Ectodermal cell (in vitro differentiated cells): ENCODE results near the gene ASAP3.

Experiments used
- H3K27ac ChIP-seq: 2 replicates; pipeline ENCODE4 v1.7.0; 2013; ENCODE audit warnings: mild to moderate bottlenecking, low read depth, low read length; ENCODE audit not compliant: insufficient read depth, poor library complexity, severe bottlenecking
- H3K27me3 ChIP-seq: 2 replicates; pipeline ENCODE4 v1.7.0; 2013; ENCODE audit warnings: mild to moderate bottlenecking, low read length; ENCODE audit not compliant: insufficient read depth, control insufficient read depth, poor library complexity, severe bottlenecking
- H3K36me3 ChIP-seq: one replicate; pipeline ENCODE4 v1.7.0; 2013; ENCODE audit warnings: low read length; ENCODE audit not compliant: control insufficient read depth, insufficient read depth
- H3K4me1 ChIP-seq: one replicate; pipeline ENCODE4 v1.7.0; 2013; ENCODE audit warnings: low read length; ENCODE audit not compliant: control insufficient read depth, insufficient read depth
- H3K4me3 ChIP-seq: 2 replicates; pipeline ENCODE4 v1.7.0; 2013; ENCODE audit warnings: low read depth, low read length, control low read depth; ENCODE audit not compliant: insufficient read depth
- H3K9me3 ChIP-seq: 2 replicates; pipeline ENCODE4 v1.7.0; 2013; ENCODE audit warnings: mild to moderate bottlenecking, low read length, moderate library complexity; ENCODE audit not compliant: control insufficient read depth
- WGBS, 2 experiments: methylation state at CpG; one replicate each; pipeline ENCODE4 v1.1.7; 2013; ENCODE audit warnings: missing lambda C conversion rate in 2 of 2; 5-methylcytosine and 5-hydroxymethylcytosine counted together

Gene ASAP3

DNA sequence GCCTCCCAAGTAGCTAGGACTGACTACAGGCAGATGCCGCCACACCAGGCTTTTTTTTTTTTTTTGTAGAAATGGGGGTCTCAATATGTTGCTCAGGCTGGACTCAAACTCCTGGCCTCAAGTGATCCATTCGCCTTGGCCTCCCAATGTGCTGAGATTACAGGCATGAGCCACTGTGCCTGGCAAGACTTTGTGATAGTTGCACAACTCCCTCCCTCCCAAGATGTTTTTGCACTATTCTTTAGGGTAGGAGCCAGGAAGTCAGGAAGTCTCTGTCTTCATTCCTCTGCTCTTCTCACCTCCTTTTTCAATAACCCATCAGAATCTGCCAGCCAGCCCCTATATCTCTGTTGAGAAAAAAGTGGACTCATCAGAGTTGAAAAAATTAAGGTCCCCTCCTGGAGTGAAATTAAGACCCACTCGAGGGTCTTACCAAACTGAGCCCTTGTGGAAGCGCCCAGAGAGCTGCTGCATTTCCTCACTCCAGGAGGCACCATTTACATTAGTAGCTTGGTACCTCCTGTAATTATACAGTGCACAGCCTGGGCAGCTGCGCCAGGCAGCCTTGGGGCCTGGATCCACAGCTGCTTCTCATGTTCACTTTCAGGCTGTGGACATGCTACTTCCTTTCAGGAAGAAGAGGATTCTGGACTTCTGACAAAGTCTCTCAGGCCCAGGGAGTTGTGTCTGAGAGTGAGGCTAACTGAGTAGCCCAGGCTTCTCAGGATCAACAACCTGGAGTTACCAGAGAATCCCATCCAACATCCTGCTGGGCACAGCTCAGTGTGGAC is 83.5 kb downstream of the ASAP3 start:
- Histone ChIP-seq H3K27me3 (peaks cover 97% of the 10 kb centered on the region), H3K36me3 (no peaks in the 10 kb centered on the region), H3K27ac (no peak overlapping the region), H3K9me3 (no peaks in the 10 kb centered on the region), H3K4me1 (no peaks in the 10 kb centered on the region), H3K4me3 (no peak overlapping the region)
- WGBS, 2 experiments, result 81 to 82% methylated on average over 5 of the region's 5 CpGs

DNA sequence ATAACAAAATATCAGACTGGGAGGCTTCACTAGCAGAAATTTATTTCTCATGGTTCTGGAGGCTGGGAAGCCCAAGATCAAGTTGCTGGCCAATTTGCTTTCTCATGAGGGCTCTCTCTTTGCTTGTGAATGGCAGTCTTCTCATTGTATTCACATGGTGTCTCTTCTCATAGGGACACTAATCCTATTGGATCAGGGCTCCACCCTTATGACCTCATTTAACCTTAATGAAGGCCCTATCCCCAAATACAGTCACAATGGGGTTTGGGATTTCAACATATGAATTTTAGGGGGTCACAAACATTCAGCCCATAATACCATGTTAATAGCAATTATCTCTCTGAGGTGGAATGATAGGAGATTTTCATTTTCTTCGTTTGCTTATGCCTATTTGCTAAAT is 84.8 kb downstream of the ASAP3 start:
- peaks cover 89% of the 10 kb centered on the region for H3K27me3 ChIP-seq
- H3K36me3 ChIP-seq, result no peaks in the 10 kb centered on the region
- H3K27ac ChIP-seq, result no peak overlapping the region
- peaks cover 5% of the 10 kb centered on the region for H3K4me1 ChIP-seq
- H3K9me3 ChIP-seq, result no peaks in the 10 kb centered on the region
- 100% methylated on average over 1 of the region's 1 CpG; no CpG with 5 or more reads in 1 of the 2 experiments for WGBS, 2 experiments
- H3K4me3 ChIP-seq, result no peak overlapping the region

DNA sequence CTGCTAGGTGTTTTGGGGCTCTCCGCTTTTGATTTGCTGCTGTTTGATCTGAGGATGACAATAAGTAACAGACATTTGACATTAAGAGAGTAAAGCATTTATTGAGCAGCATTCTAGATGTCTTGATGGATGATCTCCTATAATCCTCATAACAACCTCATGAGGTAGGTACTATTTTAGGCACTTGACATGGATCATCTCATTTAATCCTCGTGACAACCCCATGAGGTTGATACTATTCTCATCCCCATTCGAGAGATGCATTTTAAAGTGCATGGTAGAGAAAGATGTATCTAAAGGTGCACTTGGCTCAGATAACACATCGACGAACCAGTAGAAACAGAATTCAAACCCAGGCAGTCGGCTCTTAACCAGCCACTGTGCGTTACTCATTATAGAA is 86.1 kb downstream of the ASAP3 start:
- H3K4me1 ChIP-seq, result peaks cover 5% of the 10 kb centered on the region
- no peaks in the 10 kb centered on the region for H3K36me3 ChIP-seq
- H3K4me3 ChIP-seq, result no peak overlapping the region
- no peaks in the 10 kb centered on the region for H3K9me3 ChIP-seq
- no peak overlapping the region for H3K27ac ChIP-seq
- WGBS, 2 experiments, result 86 to 92% methylated on average over 7 of the region's 7 CpGs
- peaks cover 86% of the 10 kb centered on the region for H3K27me3 ChIP-seq

DNA sequence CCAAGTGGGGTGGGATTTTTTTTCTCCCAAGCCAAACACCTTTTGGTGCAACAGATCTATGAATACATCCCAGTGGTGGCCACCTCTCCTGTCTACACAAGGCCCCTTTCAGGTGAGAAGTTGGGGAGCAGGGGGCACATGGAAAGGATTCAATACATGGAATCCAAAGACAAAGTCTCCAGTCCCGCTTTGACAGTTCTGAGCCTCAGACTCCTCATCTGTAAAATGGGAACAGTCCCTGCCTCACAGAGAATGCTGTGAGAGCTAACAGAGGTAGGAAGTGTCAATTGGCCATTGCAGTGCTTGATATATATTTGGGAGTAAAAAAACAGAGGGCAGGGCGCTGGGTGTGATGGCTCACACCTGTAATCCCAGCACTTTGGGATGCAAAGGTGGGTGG is 87.6 kb downstream of the ASAP3 start:
- Histone ChIP-seq H3K9me3 (no peaks in the 10 kb centered on the region), H3K4me1 (peaks cover 5% of the 10 kb centered on the region), H3K4me3 (no peak overlapping the region), H3K36me3 (no peaks in the 10 kb centered on the region), H3K27ac (no peak overlapping the region), H3K27me3 (peaks cover 71% of the 10 kb centered on the region)
- 85 to 94% methylated on average over 2 of the region's 2 CpGs for WGBS, 2 experiments

DNA sequence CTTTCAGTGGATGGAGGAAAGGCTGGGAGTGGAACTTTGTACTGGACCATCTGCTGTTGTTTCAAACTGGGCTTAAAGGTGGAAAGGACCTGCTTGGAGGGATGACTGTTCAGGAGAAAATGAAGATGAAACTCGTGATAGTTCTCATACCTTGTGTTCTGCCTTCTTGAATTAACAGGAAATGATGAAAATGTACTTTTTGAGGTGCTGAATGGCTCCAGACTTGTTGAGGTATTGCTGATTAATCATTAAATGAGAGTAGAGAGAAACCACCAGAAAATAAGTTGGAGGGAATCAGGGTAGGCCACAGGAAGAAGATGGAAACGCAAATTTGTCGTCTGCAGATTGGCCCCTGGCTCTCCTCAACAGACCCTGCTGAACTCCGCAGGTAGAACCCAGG is 88.1 kb downstream of the ASAP3 start:
- peaks cover 66% of the 10 kb centered on the region for H3K27me3 ChIP-seq
- peaks cover 5% of the 10 kb centered on the region for H3K4me1 ChIP-seq
- no peaks in the 10 kb centered on the region for H3K36me3 ChIP-seq
- WGBS, 2 experiments, result 78 to 83% methylated on average over 4 of the region's 4 CpGs
- H3K4me3 ChIP-seq, result no peak overlapping the region
- no peaks in the 10 kb centered on the region for H3K9me3 ChIP-seq
- H3K27ac ChIP-seq, result no peak overlapping the region

DNA sequence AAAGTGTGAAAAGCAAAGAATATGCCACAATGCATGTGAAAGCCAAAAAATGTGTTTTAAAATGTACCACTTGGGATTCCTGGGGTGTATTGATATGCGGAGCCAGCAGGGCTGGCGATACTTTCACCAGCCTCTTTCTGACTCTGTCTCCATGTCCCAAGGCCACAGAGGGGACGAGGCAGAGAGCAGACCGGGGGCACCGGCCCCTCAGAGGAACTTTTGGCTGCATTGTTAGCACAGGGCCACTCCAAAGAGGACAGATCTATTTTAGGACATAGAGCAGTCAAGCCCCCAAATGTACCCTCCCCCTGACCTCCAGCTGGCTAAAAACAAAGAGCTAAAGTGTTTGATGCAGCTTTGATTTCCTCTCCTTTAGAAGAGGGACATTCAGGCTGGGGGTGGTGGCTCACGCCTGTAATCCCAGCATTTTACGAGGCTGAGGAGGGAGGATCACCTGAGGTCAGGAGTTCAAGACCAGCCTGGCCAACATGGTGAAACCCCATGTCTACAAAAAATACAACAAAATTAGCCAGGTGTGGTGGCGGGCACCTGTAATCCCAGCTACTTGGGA is 88.7 kb downstream of the ASAP3 start:
- H3K4me1 ChIP-seq, result peaks cover 5% of the 10 kb centered on the region
- H3K4me3 ChIP-seq, result no peak overlapping the region
- no peaks in the 10 kb centered on the region for H3K36me3 ChIP-seq
- 14 to 15% methylated on average over 8 of the region's 8 CpGs for WGBS, 2 experiments
- peaks cover 66% of the 10 kb centered on the region for H3K27me3 ChIP-seq
- no peak overlapping the region for H3K27ac ChIP-seq
- H3K9me3 ChIP-seq, result no peaks in the 10 kb centered on the region

DNA sequence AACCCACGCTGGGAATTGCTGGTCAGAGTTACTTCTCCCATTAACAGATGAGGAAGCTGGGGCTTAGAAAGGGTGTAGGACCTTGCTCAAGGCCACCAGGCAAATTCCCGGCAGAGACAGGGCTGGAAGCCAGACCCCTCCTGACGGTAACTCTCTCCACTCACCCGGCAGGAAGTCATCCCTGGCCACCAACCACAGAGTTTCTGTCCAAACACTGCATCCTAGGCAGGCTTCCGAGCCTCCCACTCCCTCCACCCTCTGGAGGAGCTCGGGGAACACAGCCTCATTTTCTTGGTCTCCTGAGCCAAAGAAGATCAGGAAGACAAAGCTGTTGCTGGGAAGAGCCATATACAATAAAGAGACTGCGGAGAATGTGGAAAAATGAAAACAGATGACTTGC is 89.3 kb downstream of the ASAP3 start:
- H3K27me3 ChIP-seq, result peaks cover 66% of the 10 kb centered on the region
- no peak overlapping the region for H3K27ac ChIP-seq
- H3K4me3 ChIP-seq, result no peak overlapping the region
- H3K9me3 ChIP-seq, result no peaks in the 10 kb centered on the region
- WGBS, 2 experiments, result 13 to 15% methylated on average over 7 of the region's 7 CpGs
- peaks cover 5% of the 10 kb centered on the region for H3K4me1 ChIP-seq
- no peaks in the 10 kb centered on the region for H3K36me3 ChIP-seq

DNA sequence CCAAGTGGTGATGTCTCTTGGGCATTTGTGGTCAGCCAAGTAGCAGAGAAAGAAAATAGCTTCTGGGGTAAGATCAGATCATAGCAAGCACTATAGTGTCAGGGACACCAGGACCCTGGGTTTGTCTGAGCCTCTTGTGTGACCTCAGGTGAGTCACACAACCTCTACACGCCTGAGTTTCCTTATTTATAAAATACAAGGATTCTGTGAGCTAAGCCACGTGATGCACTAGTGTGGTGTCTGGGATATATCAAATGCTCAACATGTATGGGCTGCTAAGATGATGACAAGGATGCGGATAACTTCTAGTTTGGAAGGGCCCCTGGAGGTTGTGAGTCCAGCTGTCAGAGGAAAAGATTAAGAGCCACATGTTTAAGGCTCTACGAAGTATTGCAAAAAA is 89.8 kb downstream of the ASAP3 start:
- H3K4me3 ChIP-seq, result no peak overlapping the region
- H3K27ac ChIP-seq, result no peak overlapping the region
- H3K4me1 ChIP-seq, result peaks cover 5% of the 10 kb centered on the region
- H3K9me3 ChIP-seq, result no peaks in the 10 kb centered on the region
- H3K27me3 ChIP-seq, result peaks cover 65% of the 10 kb centered on the region
- 82 to 95% methylated on average over 4 of the region's 4 CpGs for WGBS, 2 experiments
- no peaks in the 10 kb centered on the region for H3K36me3 ChIP-seq

DNA sequence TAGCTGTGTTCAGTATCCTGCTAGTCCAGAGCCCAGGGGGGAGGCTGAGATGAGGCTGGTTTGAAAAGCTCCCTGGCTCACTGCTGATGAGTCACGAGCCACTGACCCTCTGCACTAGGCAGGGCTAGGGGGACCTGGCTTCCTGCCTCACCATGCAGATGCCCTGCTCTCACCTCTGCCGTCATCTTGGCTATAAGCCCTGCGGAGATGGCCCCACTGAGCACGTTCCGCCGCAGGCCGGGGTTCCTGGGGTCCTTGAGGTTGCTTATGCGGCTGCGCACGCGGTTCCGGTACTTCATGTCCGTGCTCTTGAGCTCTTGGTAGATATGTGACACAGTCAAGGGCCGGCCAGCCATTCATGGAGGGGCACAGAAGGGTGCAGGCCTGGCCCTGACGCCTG is 90.3 kb downstream of the ASAP3 start:
- WGBS, 2 experiments, result 93% methylated on average over 15 of the region's 15 CpGs
- Histone ChIP-seq H3K36me3 (no peaks in the 10 kb centered on the region), H3K27me3 (peaks cover 67% of the 10 kb centered on the region), H3K9me3 (no peaks in the 10 kb centered on the region), H3K4me3 (no peak overlapping the region), H3K27ac (no peak overlapping the region), H3K4me1 (peaks cover 5% of the 10 kb centered on the region)

DNA sequence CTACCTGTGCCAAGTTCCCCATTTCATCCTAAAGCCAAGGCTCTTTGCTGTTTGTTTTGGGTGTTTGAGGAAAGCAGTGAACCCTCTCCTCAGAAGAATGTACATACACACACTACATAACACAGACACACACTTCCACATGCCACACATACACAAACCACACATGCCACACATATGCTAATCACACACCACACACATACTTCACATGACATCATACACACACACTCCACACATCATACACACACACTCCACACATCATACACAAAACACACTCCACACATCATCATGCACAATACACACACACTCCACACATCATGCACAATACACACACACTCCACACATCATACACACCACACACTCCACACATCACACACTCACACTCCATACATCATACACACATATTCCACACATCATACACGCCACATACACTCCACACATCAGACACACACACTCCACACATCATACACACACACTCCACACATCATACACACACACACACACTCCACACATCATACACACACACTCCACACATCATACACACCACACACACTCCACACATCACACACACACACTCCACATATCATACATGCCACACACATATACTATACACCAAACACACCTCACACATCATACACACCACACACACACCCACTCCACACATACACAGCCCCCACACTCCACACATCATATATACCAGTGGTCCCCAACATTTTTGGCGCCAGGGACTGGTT is 91.7 kb downstream of the ASAP3 start:
- Histone ChIP-seq H3K4me1 (peaks cover 5% of the 10 kb centered on the region), H3K27me3 (peaks cover 63% of the 10 kb centered on the region), H3K36me3 (no peaks in the 10 kb centered on the region), H3K9me3 (no peaks in the 10 kb centered on the region), H3K27ac (no peak overlapping the region), H3K4me3 (no peak overlapping the region)
- WGBS, 2 experiments, result 69 to 78% methylated on average over 2 of the region's 2 CpGs
